GM19023 (cell line): Measurements from ENCODE around the gene SNPH.

Source experiments
- ATAC-seq: cut with Tn5 transposase; IDR thresholded peaks from one replicate; pipeline ENCODE4 v1.9.1; 2021; ENCODE audit warnings: mild to moderate bottlenecking, moderate library complexity; ENCODE audit not compliant: unreplicated experiment

SNPH gene

DNA sequence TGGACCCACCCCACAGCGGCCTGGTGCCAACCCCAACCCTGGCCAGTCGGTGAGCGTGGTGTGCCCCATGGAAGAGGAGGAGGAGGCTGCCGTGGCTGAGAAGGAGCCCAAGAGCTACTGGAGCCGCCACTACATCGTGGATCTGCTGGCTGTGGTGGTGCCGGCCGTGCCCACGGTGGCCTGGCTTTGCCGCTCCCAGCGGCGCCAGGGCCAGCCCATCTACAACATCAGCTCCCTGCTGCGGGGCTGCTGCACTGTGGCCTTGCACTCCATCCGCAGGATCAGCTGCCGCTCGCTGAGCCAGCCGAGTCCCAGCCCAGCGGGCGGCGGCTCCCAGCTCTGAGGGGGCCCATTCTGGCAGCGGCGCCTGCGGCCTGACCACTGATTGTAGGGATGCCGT is 39.6 kb downstream of the SNPH start:
- ATAC-seq, result no peak

DNA sequence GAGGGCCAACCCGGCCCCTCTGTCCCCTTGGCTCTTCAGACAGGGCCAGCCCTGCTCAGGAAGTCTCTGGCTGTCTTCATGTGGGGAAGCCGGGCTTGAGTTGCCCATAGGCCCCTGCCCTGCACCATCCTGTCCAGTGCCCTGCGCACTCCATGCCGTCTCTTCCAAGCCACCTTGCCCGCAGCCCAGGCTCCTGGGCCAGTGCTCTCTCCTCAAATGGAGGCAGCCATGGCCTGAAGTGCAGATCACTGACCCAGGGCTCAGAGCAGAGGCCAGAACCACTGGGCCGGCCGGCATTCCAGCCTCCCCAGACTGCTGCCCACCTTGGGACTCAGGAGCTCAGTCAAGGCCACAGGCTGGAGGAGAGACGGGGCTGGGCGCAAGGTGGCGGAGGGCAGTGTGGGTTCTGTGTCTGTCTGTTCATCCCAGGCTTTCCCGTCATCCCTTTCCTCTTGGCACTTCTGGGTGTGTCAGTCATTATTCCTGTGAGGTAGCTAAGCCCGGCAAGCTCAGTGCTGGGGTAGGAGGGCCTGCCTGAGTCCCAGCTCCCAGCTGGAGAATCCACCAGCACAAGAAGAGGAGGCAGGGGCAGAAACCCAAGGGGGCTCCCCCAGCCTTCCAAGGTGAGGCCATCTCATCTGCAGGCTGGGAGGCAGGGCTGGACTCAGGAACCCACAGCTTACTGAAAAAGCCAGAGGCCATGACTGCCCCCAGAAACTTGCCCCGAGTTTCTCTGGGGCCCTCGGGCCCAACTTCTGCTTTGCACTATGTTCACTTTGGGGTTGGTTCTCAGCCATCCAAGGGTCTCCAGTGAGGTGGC is 40.4 kb downstream of the SNPH start:
- ATAC-seq, result no peak

DNA sequence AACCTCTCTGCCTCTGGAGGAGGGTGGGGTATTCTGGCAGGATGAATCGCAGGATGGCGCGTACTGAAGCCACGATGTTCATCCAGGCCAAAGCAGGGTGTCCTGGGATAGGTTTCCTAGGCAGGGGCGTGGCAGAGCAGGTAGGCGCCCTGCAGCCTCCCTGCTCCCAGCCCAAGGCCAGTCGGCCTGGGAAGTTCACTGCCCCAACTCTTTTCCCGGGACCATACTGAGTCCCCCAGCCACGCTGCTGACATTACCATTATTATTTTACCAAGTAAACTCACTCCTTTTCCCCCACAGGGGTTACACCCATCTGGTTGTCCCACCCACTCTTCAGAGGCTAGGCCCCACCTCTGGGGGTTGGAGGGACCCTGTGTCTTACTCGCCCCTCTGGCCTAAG is 41.1 kb downstream of the SNPH start:
- no peak for ATAC-seq

DNA sequence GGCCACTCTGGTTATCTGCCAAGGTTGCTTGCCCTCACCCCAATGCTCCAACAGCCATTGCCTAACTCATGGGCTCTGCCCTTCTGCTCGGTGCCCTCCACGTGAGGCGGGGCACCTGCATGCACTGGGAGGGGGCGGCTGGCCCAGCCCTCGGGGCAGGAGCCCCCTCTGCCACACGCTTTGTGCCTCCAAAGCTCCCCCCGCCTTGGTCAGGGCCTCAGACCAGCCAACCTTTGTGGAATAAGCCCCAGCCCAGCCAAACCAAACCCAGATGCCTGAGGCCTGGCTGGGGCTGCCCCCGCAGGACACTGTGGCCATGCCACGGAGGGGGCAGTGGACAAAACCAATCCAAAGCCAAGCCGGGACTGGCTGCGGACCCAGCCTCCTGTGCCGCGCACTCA is 41.5 kb downstream of the SNPH start:
- no peak for ATAC-seq

DNA sequence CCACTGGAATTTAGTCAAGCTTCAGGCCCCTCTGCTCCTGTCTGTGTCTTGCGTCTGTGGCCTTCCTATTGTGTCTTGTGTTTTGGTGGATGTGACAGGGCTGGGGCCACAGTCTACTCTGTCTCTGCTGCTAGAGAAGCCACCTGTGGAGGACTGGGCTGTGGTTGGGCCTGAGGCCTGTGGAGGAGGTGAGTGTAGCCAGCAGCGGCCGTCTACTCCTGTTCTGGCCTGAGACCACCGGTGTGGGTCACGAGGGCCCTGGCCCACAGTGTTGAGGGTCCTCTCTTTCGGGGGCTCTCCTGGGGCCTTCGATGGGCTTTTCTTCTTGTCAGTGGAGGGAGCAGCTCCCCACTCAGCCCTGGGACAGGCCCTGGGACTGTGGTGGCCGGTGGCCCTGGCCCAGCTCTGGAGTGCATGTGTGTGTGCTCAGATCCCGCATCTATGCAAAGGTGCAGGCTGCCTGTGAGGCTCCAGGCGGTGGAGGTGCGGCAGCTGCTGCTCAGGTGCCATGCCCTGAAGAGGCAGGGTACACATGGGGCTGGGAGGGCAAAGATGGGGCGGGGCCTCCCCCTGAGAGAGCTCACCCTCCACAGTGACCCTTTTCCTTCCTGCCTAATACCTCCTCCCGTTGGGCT is 42.1 kb downstream of the SNPH start:
- ATAC-seq, result no peak

DNA sequence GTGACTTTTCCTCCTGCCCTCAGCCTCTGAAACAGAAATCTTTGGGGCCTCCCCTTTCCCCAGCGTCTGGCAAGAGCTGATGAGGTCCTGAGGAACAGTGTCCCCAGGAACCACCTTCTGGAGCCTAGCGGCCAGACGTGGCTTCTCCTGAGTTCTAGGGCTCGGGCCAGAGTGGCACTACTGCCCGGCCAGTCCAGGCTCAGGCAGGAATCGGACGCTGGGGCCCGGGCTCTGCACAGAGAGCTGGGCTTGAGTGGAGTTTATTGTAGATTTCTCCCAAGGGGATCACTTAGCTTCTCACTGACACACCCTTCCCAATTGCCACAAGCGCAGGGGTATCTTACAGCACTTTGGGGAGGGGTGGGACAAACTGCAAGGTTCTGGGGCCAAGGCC is 42.6 kb downstream of the SNPH start:
- no peak for ATAC-seq

DNA sequence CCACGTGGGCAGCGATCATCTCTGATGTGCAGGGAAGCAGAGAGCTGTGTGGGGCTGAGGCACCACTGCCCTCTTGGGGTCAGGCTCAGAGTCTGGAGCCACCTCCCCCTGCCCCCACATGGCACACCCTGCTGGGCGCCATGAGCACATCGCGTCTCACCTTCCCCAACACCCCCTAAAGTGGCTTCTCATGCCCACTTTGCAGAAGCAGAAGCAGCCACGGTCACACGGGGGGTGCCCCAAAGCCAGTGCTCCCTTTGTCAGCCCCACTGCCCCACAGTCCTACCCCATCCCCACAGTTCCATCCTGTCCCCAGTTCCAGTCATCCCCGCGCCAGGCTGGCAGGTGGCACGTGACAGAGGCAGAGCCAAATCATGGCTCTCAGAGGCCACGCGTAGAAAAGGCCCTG is 43.3 kb downstream of the SNPH start:
- no peak for ATAC-seq

DNA sequence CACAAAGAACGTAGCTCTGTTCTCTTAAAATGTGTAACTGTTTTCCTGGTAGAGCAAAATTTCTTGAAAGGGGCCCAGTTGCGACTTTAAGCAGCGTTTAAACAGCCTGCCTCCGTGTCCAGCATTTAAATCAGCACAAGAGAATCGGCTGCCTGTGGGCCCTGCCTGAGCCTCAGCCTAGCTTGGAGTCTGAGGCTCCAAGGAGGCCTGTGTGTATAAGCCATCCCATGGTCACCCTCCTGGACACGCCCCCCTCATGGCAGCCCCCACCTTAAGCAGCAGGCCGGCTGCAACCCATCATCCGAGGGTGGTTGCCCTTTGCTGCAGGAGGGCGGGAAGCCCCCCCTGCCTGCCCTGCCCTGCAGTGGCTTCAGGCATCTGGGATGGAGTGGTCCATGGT is 44.0 kb downstream of the SNPH start:
- no peak for ATAC-seq

DNA sequence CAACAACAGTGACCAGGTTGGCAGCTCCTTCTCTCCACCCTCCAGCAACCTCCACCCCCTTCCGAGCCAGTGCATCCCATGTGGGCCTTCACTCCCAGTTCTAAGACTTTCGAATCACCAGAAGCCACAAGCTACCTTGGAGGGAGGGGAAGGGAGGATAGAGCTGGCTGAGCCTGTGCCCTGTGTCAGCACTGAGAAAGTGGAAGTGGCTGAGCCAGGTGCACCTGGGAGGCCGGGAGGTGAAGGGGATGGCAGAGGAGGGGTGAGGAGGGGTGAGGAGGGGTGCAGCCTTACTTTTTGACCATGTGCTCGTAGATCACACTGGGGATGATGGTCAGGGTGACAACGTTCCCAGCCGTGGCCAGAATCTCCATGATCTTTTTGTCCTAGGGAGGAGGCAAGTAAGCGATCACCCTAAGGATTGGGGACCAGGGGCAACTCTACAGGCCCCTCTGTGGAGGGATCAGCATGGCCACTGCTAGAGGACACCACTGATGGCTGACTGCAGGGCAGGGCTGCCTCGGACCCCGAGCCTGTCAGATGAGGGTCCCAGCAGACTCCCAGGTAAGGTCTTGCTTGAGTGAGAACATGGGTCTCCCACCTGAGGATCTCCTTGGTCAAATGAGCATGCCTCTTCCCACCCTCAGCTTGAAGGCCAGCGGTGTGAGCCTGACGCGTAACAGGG is 44.6 kb downstream of the SNPH start:
- ATAC-seq, result no peak

DNA sequence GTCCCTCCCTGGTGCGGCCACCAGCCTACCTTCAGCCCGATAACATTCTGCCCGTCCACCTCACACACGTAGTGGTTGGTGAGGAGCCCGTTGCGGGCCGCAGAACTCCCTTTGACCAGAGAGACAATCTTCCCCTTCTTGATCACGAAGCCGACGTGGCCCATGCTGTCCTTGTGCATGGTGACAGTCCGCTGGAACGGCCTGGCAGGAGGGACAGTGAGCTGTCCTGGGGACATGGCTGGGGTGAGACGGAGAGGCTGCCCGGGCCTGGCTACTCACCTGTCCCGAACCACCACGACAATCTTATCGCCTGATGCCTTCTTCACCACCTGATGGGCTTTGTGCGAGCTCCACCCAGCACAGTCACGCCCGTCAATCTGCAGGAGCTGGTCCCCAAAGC is 46.2 kb downstream of the SNPH start:
- no peak for ATAC-seq

DNA sequence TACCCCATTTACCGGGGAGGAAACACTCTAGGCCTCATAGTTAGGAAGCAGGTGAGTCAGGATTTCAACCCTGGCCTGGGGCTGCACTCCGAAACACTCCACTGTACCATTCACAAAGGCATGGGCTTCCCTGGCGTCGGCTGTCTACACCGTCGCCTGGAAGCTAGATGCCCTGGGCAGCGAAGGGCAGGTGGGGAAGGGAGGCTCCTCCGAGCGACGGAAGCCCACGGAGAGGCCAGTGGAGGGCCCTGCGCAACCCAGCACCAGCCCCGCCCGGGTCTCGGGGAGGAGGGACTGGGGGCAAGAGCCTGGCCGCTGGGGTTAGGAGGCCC is 46.8 kb downstream of the SNPH start:
- ATAC-seq, result no peak

DNA sequence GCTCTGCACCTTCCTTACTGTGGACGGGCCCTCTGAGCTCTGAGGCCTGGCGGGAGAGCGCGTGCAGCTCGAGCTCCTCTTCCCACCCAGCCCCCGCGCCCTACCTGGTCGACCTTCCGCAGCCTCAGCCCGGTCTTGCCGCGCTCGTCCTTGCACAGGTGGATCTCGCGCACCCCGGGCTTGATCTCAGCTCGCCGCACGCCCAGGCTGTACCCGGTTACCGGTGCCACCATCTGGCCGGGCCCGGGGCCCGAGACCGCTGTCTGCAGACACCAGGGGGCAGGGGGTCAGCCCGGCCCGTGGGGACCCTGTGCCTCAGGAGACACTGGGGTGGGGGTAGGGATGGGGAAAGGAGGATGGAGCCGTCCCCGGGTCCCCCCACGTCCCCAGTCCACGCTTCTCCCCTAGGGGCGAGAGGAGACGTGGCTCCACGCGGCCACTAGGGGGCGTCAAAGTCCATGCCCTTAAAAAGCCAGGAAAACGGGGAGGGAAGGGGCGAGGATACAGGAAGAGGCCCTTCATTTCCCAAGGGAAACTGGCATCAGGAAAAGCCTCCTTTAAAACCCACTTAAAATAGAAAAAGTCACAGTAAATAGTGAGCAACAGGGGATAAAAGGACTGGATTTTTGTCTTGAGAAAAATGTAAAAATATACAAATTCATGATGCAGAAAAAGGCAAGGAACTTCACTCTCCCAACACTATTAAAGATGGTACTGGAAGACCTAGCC is 47.3 kb downstream of the SNPH start:
- ATAC-seq, result no peak

DNA sequence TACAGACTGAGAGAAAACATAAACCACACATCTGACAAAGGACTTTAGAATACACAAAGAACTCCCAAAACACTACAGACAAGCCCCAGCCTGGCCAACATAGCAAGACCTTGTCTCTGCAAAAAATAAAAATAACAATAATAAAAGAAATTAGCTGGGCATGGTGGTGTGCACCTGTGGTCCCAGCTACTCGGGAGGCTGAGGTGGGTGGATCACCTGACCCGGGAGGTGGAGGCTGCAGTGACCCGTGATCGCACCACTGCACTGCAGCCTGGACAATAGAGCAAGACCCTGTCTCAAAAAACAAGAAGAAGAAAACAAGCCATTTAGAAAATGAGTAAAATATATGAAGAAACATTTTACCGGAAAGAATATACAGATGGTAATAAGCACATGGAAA is 49.7 kb downstream of the SNPH start:
- no peak for ATAC-seq

DNA sequence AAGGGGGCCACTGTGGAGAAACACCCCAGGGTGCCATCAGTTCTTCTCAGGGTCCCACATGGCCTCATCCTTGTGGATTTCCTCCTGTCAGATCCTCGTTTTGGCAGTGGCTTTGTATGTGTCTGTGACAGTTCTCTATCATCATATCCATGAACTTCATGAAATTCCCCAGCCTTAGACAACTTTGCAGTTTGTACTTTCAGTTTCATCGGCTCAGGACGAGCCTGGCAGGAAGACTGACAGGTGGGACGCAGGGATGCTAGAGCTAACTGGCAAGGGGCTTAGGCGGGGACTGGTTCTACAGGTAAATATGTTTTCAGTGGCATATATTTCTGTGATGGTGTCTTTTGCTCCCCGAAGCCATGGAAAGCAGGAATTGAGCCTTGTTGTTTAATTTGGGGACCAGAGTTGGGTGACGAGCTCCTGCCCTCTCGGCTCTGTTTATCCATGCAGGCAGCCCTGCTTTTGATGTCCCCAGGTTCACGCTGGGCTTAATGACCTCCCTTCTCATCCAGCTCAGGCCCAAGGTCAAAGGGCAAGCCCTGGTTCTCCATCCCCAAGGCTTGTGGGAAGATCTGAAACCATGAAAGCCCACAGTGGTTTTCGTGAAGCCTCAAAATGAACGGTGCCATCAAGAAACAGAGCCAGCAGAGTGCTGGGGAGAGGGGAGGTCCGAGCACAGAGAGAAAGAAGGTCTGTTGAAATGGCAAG is 51.6 kb downstream of the SNPH start:
- no peak for ATAC-seq

DNA sequence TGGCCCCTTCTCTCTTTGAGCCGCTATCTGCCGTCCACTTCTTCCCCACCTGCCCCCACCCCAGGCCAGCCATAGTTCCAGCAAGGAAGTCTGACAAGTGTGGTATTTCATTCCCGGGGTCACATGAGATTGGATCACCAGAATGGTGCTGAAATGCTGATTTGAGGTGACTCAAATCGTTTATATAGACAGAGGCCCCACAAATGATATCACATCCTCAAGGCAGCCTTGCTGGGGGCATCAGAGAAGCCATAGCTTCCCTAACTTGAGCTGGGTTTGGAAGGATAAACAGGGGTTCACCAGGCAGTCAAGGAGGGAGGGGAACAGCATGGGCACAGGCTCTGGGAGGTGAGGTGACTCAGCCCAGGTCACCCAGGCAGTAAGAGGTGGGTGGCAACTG is 53.0 kb downstream of the SNPH start:
- ATAC-seq, result no peak

DNA sequence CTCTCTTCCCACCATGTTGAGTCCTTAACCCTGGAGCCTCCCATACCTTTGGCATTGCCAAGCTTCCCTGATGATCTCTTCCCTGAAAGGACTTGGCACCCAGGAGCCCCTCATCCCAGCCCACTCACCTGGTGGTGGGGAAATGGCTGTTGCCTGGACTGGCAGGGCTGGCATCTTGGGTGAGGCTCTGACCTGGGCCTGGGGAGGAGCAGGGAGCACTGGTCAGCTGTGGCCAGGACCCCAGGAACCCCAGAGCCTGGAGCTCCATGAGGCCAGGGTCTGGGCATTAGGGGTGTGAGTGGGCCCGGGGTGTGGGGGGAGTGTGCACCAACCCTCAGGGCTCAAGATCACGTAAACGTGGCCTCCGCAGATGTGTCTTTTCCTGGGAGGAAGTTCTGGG is 53.4 kb downstream of the SNPH start:
- no peak for ATAC-seq

DNA sequence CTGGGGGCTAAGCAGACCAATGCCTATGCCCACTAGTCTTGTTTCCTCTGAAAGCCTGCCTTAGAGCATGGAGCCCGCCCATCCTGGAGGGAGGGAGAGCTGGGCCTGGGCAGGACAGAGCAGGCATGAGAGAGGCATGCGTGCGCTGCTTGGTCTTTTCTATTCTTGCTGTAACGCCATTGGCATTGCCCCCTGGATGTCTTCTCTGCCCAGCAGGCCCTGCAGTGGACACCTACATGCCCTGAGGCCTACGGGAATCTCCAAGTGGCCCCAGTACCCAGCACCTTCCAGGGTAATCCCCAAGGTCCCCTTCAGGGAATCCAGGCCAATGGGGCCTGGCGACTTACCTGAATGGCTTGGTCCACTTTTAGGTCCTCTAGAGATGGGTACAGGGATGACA is 53.9 kb downstream of the SNPH start:
- ATAC-seq, result no peak

DNA sequence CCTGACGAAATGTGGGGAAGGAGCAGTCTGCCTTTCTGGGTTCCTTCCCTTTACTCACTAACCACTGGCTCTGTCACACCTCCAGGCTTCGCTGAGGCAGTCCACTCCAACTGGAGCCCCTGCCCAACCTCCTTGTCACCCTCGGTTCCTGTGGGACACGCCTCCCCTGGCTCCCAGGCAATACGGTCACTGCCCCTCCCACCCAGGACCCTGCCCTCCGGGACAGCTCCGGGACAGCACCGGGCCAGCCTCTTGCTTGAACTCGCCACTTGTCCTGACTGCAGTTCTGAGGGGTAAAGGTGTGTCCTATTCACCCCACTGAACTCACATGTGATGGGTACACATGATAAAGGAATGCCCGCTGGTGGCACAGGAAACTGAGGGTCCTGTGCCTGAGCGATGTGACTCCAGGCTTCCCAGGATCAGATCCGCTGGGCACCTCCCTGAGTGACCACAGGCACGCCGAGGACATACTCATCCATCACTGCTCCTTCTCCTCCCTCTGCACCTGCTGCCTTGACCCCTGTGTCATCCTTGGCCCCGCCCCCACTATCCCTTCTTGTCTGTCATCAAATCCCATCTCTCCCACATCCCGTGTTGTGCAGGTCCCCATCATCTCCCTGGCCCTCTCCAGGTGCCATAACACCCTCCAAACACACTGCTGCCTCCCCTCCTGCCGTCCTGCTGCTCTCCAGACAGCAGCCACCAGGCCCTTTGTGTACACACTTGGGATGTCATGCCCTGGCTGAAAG is 55.0 kb downstream of the SNPH start:
- no peak for ATAC-seq

DNA sequence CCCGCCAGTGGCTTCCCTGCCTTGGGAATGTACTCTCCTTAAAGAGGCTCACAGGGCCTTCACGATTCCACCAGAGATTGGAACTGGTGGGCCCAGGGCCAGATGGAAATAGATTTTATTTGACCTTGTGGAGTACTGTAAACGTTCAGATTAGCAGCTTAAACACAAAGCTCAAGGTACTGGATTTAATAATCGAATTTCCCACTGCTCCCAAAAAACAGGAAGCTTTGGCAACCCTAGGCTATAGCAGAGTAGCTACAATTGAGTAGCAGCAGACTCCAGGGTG is 55.5 kb downstream of the SNPH start:
- ATAC-seq, result no peak

DNA sequence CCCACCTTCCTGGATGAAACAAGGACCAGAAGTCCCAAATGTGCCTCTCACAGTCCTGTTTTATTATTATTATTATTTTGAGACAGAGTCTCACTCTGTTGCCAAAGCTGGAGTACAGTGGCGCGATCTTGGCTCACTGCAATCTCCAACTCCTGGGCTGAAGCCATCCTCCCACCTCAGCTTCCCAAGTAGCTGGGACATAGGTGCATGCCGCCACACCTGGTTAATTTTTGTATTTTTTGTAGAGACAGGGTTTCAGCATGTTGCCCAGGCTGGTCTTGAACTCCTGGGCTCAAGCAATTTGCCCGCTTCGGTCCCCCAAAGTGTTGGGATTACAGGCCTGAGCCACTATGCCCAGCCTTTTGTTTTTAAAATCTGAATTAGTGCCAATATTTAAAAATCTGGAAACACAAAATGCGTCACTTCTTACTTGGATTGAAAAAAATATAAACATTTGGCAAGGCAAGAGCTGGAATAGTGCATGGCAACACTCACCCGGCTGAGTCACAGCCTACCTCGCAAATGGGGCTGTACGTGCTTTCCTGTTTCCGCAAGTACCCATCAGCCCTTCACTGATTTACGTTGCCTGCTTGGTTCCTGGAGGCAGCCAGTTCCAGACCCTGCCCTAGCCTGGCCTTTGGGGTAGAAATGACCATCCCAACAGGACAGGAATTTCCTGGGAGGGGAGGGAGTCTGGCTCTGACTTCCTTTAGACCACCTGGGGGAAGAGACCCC is 56.6 kb downstream of the SNPH start:
- no peak for ATAC-seq
